ENCODE results near the gene SOCS3. TPM values are rescaled to one million over a fixed set of nuclear protein-coding genes. Genes with fewer than 3 reads are reported as not detected.

The SOCS3 gene
- total and polyA plus RNA-seq, 10 of the 15 experiments (the other 5 are each of a cell fraction or from before 2014, with no cell fraction given) = 0.05 to 3.9 (median 1.0) TPM

DNA sequence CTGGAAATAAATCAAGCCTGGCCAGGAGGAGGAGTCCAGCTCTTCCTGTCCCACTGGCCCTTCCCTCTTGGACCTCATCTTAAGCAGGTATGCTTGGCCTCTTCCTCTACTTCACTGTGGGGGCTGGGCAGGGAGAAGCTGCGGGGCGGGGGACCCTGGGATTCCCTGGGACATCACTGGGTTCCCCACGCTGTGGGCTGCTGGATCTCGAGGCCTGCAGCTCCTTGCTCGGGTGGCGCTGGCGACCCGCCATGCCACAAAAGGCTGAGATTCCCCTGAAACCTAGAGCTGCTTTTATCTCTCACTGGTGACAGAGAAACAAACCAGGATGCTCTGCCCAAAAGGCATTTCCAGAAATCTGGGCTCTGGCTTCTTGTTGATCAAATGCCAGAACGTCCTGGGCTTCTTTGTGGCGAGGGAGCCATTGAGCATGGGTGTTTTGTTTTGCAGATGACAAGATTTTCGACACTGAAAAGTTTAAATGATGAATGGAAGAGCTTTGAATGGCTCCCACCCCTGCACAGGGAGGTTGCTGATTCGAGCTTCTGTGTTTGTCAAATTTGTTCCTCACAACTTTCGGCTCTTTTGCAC lies 10.0 kb upstream of the SOCS3 start:
- FAIRE-seq (no peak), ATAC-seq (no peak), DNase-seq (ENCODE audit: low read depth, low spot score) (no peak)
- 30% methylated on average over 10 of the region's 13 CpGs for WGBS (ENCODE audit: insufficient coverage, insufficient replicate concordance, low lambda C conversion rate, missing lambda C conversion rate)
- no peak overlapping the region for H3K27ac ChIP-seq (ENCODE audit: control insufficient read depth, insufficient read depth)
- H3K9me3 ChIP-seq (replicated peaks; ENCODE audit: control insufficient read depth, insufficient read depth, low read length) = no peaks in the 10 kb centered on the region
- no peaks in the 10 kb centered on the region for H4K20me1 ChIP-seq (ENCODE audit: control insufficient read depth, insufficient read depth)
- POLR2A ChIA-PET = interaction anchor here (0.6 to 1.1 kb wide), 3 partner anchors 10 to 264 kb away, joined by 3 to 6 read pairs (median 4); no protein-coding TSS in a partner anchor
- no peak overlapping the region for H3K9ac ChIP-seq (ENCODE audit: control insufficient read depth, insufficient read depth, low read length)
- BruUV-seq (replicated peaks) = no TSS peak
- H3K4me1 ChIP-seq (ENCODE audit: control insufficient read depth, insufficient read depth, low read length) = peaks cover 17% of the 10 kb centered on the region
- no peak overlapping the region for H2AFZ ChIP-seq (ENCODE audit: control insufficient read depth, low read depth, low read length)
- in situ Hi-C loops (cut with MboI) (no loop called here), intact Hi-C loops (cut with micrococcal nuclease; ENCODE audit: unreplicated experiment) (no loop called here)
- H3K4me3 ChIP-seq = no peak overlapping the region
- H3K36me3 ChIP-seq (ENCODE audit: control insufficient read depth in 2 of 2, insufficient read depth in 2 of 2, low read length in 1 of 2) = no peaks in the 10 kb centered on the region
- H3K79me2 ChIP-seq (ENCODE audit: control insufficient read depth, insufficient read depth, low read length) = no peaks in the 10 kb centered on the region
- no peak overlapping the region for H3K4me2 ChIP-seq (ENCODE audit: control insufficient read depth, insufficient read depth)
- RAD21 ChIA-PET (ENCODE audit: unreplicated experiment) = interaction anchor here (0.8 to 1.8 kb wide), 2 partner anchors 9 to 11 kb away, joined by 3 to 9 read pairs; partner anchors contain the start of gene SOCS3
- H3K27me3 ChIP-seq (replicated peaks in 1 of 2; ENCODE audit: control insufficient read depth in 2 of 2, insufficient read depth in 2 of 2, low read length in 1 of 2) = no peaks in the 10 kb centered on the region
- SMC1A ChIA-PET (ENCODE audit: uncharacterized antibody, unreplicated experiment) = interaction anchor here (0.8 kb wide), 1 partner anchor 53 kb away, joined by 3 read pairs; no protein-coding TSS in a partner anchor
- CTCF ChIA-PET = interaction anchor here (0.7 to 3.0 kb wide), 4 partner anchors 9 to 338 kb away, joined by 3 to 12 read pairs (median 7); no protein-coding TSS in a partner anchor
- TF ChIP-seq WRNIP1 (IDR thresholded peaks at IDR 0.05; ENCODE audit: borderline replicate concordance, low read depth, low read length) = no peak
- TF ChIP-seq LARP7 (IDR thresholded peaks at IDR 0.05) = no peak
- TF ChIP-seq SMAD1 (IDR thresholded peaks at IDR 0.05; ENCODE audit: low read depth, partially characterized antibody) = no peak
- TF ChIP-seq, protein P1, sequence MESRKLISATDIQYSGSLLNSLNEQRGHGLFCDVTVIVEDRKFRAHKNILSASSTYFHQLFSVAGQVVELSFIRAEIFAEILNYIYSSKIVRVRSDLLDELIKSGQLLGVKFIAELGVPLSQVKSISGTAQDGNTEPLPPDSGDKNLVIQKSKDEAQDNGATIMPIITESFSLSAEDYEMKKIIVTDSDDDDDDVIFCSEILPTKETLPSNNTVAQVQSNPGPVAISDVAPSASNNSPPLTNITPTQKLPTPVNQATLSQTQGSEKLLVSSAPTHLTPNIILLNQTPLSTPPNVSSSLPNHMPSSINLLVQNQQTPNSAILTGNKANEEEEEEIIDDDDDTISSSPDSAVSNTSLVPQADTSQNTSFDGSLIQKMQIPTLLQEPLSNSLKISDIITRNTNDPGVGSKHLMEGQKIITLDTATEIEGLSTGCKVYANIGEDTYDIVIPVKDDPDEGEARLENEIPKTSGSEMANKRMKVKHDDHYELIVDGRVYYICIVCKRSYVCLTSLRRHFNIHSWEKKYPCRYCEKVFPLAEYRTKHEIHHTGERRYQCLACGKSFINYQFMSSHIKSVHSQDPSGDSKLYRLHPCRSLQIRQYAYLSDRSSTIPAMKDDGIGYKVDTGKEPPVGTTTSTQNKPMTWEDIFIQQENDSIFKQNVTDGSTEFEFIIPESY (IDR thresholded peaks at IDR 0.05) = no peak
- no peak for TF ChIP-seq NFYB (IDR thresholded peaks at IDR 0.05; ENCODE audit: insufficient read depth, low read depth, low read length)
- TF ChIP-seq, protein P2, sequence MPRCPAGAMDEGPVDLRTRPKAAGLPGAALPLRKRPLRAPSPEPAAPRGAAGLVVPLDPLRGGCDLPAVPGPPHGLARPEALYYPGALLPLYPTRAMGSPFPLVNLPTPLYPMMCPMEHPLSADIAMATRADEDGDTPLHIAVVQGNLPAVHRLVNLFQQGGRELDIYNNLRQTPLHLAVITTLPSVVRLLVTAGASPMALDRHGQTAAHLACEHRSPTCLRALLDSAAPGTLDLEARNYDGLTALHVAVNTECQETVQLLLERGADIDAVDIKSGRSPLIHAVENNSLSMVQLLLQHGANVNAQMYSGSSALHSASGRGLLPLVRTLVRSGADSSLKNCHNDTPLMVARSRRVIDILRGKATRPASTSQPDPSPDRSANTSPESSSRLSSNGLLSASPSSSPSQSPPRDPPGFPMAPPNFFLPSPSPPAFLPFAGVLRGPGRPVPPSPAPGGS (IDR thresholded peaks at IDR 0.05; ENCODE audit: borderline replicate concordance, insufficient read depth, low read depth, low read length, poor library complexity, severe bottlenecking) = no peak
- TF ChIP-seq MYB (IDR thresholded peaks at IDR 0.05; ENCODE audit: borderline replicate concordance, low read depth, low read length) = no peak
- TF ChIP-seq GABPA (IDR thresholded peaks at IDR 0.05; ENCODE audit: low read depth) = no peak
- TF ChIP-seq ATF7 (IDR thresholded peaks at IDR 0.05; ENCODE audit: low read depth) = no peak
- no peak for TF ChIP-seq SPI1 (IDR thresholded peaks at IDR 0.05; ENCODE audit: borderline replicate concordance, insufficient read depth, low read depth, low read length)
- TF ChIP-seq NFIC (IDR thresholded peaks at IDR 0.05; ENCODE audit: low read depth, low read length) = no peak
